IMR-90 (cell line): ENCODE results near the gene LCNL1.

Experiments used
- CEBPB ChIP-seq: IDR thresholded peaks from 2 replicates; pipeline ENCODE4 v1.6.1; 2012; ENCODE audit warnings: low read depth, low read length, improper control_type of control experiment
- CHD1 ChIP-seq: IDR thresholded peaks from 2 replicates; pipeline ENCODE4 v1.6.1; 2012; ENCODE audit warnings: low read depth, low read length, improper control_type of control experiment
- MAFK ChIP-seq: IDR thresholded peaks from 2 replicates; pipeline ENCODE4 v1.6.1; 2012; ENCODE audit warnings: low read depth, low read length, improper control_type of control experiment
- MAZ ChIP-seq: IDR thresholded peaks from 2 replicates; pipeline ENCODE4 v1.6.1; 2012; ENCODE audit warnings: low read depth, mild to moderate bottlenecking, low read length, improper control_type of control experiment, moderate library complexity, borderline replicate concordance
- MXI1 ChIP-seq: IDR thresholded peaks from 2 replicates; pipeline ENCODE4 v1.6.1; 2012; ENCODE audit warnings: low read depth, mild to moderate bottlenecking, low read length, moderate library complexity, borderline replicate concordance
- POLR2A ChIP-seq: IDR thresholded peaks from 2 replicates; pipeline ENCODE4 v1.6.1; 2012; ENCODE audit warnings: mild to moderate bottlenecking, low read depth, low read length
- SMC3 ChIP-seq: fragments of 150-350 bp; IDR thresholded peaks from 2 replicates; pipeline ENCODE4 v1.6.1; 2016; ENCODE audit warnings: low read depth, mild to moderate bottlenecking, antibody characterized with exemption, low read length, moderate library complexity
- TF ChIP-seq, protein P1 (sequence below): conservative IDR thresholded peaks from 2 replicates; pipeline ENCODE4 v1.5.1; 2012; ENCODE audit warnings: mild to moderate bottlenecking, low read depth, low read length, improper control_type of control experiment
- TF ChIP-seq, protein P2 (sequence below): fragments of 150-350 bp; IDR thresholded peaks from 2 replicates; pipeline ENCODE4 v1.6.1; 2017; ENCODE audit warnings: mild to moderate bottlenecking, antibody characterized with exemption, low read length, low read depth
- TF ChIP-seq, protein P3 (sequence below): fragments of 150-350 bp; IDR thresholded peaks from 2 replicates; pipeline ENCODE4 v1.6.1; 2016; ENCODE audit warnings: low read depth, mild to moderate bottlenecking, low read length, moderate library complexity, borderline replicate concordance

DNA sequence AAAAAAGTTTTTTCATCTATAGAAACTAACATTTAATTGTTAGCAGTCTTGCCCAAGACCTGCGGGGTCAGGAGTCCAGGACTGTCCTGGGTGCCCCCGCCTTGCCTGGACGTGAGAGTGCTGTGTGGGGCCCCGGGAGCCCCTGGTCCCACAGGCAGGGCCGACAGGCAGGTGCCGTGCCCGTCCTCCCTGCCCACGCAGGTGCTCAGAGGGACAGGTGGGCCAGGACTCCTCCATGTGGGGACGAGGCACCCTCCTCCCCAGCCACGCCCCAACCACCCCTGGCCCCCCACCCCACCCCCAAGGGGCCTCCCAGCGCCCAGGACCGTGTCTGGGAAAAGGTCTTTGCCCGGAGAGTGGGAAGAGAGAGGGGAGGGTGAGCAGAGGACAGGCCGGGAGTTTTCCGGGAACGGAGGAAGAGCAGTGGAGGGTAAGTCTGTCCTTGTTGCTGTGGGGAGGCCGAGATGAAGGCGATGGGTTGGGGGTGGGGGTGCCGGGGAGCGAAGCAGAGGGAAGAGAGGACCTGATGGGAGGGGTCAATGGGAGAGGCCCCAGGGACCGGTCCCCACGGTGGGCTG is 33.5 kb upstream of the LCNL1 start:
- TF ChIP-seq, protein P1, sequence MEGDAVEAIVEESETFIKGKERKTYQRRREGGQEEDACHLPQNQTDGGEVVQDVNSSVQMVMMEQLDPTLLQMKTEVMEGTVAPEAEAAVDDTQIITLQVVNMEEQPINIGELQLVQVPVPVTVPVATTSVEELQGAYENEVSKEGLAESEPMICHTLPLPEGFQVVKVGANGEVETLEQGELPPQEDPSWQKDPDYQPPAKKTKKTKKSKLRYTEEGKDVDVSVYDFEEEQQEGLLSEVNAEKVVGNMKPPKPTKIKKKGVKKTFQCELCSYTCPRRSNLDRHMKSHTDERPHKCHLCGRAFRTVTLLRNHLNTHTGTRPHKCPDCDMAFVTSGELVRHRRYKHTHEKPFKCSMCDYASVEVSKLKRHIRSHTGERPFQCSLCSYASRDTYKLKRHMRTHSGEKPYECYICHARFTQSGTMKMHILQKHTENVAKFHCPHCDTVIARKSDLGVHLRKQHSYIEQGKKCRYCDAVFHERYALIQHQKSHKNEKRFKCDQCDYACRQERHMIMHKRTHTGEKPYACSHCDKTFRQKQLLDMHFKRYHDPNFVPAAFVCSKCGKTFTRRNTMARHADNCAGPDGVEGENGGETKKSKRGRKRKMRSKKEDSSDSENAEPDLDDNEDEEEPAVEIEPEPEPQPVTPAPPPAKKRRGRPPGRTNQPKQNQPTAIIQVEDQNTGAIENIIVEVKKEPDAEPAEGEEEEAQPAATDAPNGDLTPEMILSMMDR = no peak
- TF ChIP-seq POLR2A (no peak), CHD1 (no peak), SMC3 (no peak), CEBPB (no peak), MAZ (no peak), MAFK (no peak), MXI1 (no peak)
- TF ChIP-seq, protein P2, sequence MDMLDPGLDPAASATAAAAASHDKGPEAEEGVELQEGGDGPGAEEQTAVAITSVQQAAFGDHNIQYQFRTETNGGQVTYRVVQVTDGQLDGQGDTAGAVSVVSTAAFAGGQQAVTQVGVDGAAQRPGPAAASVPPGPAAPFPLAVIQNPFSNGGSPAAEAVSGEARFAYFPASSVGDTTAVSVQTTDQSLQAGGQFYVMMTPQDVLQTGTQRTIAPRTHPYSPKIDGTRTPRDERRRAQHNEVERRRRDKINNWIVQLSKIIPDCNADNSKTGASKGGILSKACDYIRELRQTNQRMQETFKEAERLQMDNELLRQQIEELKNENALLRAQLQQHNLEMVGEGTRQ = no peak
- TF ChIP-seq, protein P3, sequence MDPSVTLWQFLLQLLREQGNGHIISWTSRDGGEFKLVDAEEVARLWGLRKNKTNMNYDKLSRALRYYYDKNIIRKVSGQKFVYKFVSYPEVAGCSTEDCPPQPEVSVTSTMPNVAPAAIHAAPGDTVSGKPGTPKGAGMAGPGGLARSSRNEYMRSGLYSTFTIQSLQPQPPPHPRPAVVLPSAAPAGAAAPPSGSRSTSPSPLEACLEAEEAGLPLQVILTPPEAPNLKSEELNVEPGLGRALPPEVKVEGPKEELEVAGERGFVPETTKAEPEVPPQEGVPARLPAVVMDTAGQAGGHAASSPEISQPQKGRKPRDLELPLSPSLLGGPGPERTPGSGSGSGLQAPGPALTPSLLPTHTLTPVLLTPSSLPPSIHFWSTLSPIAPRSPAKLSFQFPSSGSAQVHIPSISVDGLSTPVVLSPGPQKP = no peak
